Large intestine (tissue), 3 donors: ENCODE results near the gene DEPDC4. TPM values are rescaled to one million over a fixed set of nuclear protein-coding genes. Genes with fewer than 3 reads are reported as not detected.
"Not testable (repeated sequence)": the region's sequence is repeated elsewhere in the genome, so short reads cannot be mapped to it uniquely, and the experiment has no call there.

ENCODE experiments used
- DNase-seq, 2 donors: peaks; one replicate each; pipeline versions ENCODE4 v3.0.0 to v3.0.0-alpha.2; 2013
- H3K27ac ChIP-seq: one replicate; pipeline ENCODE4 v1.5.1; 2013; ENCODE audit warnings: low read length
- H3K27me3 ChIP-seq: 2 replicates; pipeline ENCODE4 v1.6.1; 2013; ENCODE audit warnings: low read length; ENCODE audit not compliant: control insufficient read depth, insufficient read depth
- H3K36me3 ChIP-seq: 2 replicates; pipeline ENCODE4 v1.6.1; 2013; ENCODE audit warnings: low read length; ENCODE audit not compliant: control insufficient read depth, insufficient read depth
- H3K4me1 ChIP-seq: one replicate; pipeline ENCODE4 v1.6.1; 2013; ENCODE audit warnings: low read length; ENCODE audit not compliant: control insufficient read depth, insufficient read depth
- H3K4me3 ChIP-seq: one replicate; pipeline ENCODE4 v1.5.1; 2013; ENCODE audit warnings: low read length
- H3K9me3 ChIP-seq: one replicate; pipeline ENCODE4 v1.6.1; 2013; ENCODE audit warnings: mild to moderate bottlenecking, low read depth, low read length, moderate library complexity; ENCODE audit not compliant: control insufficient read depth
- WGBS: methylation state at CpG from one replicate; pipeline ENCODE4 v1.1.5; 2013; ENCODE audit warnings: low lambda C conversion rate; ENCODE audit not compliant: insufficient coverage; 5-methylcytosine and 5-hydroxymethylcytosine counted together
- polyA plus RNA-seq: library from polyadenylated mRNA; unstranded; fragments of 120-200 nt; gene quantifications from one replicate; pipeline ENCODE4 v1.2.1, GENCODE V29; 2013

The DEPDC4 gene
- polyA plus RNA-seq, 1 donor = 5.5 TPM

DNA sequence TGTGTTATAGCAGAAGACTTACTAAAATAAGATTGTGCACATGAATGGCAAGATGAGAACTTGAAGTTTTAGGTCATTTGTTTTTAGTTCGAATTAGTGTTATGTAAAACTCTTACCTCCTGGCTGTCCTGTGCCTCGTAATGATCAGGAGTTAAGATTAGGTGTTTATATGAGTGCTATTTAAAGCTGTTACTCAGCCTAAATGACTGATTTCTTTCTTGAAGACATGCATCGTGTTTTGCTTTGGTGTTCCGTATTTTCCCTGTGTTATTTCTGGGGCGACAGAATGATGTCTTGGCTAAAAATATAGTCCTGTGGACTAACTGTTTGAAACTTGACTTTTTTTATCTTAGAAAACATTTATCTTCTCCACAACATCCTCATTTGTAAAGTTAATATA is 22.2 kb upstream of the DEPDC4 start:
- Histone ChIP-seq H3K4me3 (no peak overlapping the region), H3K4me1 (no peaks in the 10 kb centered on the region), H3K9me3 (no peaks in the 10 kb centered on the region), H3K27me3 (no peaks in the 10 kb centered on the region), H3K27ac (no peak overlapping the region), H3K36me3 (peaks cover 22% of the 10 kb centered on the region)
- DNase-seq = no peak
- 96% methylated on average over 4 of the region's 5 CpGs for WGBS

DNA sequence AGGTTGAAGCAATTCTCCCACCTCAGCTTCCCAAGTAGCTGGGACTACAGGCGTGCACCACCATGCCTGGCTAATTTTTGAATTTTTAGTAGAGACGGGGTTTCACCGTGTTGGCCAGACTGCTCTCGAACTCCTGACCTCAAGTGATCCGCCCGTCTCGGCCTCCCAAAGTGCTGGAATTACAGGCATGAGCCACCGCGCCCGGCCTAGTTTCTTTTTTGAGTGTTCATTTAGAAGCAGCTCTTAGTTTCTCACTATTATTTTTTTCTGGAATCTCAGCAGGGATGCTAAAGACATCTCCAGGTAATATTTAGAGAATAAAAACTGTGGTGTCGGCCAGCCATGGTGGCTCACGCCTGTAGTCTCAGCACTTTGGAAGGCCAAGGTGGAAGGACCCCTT is 17.7 kb upstream of the DEPDC4 start:
- not testable (repeated sequence) for H3K4me1 ChIP-seq, H3K4me3 ChIP-seq, H3K27ac ChIP-seq, H3K27me3 ChIP-seq, H3K9me3 ChIP-seq, DNase-seq
- H3K36me3 ChIP-seq = peaks cover 15% of the 10 kb centered on the region
- WGBS = 87% methylated on average over 3 of the region's 12 CpGs

DNA sequence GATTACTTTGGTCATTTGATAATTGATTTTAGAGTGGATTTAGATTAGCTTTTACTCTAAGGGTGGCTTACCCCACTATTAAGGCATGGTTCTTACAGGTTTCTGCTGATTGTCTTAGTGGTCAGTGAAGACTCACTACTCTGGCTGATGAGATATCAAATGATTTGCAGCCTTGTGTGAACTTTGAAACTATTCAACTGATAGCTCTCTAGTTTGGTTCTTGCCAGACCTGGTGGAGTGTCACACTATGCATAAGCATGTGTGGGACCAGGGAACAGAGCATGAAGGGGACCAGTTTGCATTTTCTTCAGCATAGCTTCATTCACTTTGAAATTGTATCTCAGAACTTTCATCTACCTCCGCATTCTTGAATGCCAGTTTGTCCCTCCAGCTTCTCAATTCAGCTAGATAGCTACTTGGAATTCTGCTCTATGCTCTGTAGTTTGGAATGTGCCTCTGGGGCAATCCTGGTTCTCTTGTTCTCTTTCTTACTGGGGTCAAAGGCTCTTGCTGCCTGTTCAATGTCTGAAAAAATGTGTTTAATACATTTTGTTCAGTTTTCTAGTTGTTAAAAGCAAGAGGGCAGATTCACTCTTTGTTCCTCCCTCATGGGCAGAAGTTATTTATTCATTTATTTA is 12.8 kb upstream of the DEPDC4 start:
- H3K27ac ChIP-seq = peak overlapping the region; percentile 16
- H3K27me3 ChIP-seq = no peaks in the 10 kb centered on the region
- DNase-seq = peak; percentile 10 to 38
- peaks cover 7% of the 10 kb centered on the region for H3K36me3 ChIP-seq
- no peak overlapping the region for H3K4me3 ChIP-seq
- no peaks in the 10 kb centered on the region for H3K9me3 ChIP-seq
- H3K4me1 ChIP-seq = peaks cover 9% of the 10 kb centered on the region
- WGBS = no CpG with 5 or more reads among the region's 1 CpG

DNA sequence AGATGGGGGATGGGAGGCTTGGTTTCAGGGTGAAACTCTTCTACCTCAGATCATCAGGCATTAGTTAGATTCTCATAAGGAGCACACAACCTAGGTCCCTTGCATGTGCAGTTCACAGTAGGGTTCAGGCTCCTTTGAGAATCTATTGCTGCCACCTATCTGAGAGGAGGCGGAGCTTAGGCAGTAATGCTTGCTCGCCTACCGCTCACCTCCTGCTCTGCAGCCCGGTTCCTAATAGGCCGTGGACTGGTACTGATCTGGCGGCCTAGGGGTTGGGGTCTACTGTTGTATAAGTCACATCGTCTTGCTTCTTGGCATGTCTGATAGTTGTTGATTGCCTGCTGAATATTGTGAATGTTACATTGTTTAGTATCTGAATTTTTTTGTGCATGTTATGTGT is 12.3 kb upstream of the DEPDC4 start:
- no peak for DNase-seq
- H3K27ac ChIP-seq = peak overlapping the region; percentile 16

DNA sequence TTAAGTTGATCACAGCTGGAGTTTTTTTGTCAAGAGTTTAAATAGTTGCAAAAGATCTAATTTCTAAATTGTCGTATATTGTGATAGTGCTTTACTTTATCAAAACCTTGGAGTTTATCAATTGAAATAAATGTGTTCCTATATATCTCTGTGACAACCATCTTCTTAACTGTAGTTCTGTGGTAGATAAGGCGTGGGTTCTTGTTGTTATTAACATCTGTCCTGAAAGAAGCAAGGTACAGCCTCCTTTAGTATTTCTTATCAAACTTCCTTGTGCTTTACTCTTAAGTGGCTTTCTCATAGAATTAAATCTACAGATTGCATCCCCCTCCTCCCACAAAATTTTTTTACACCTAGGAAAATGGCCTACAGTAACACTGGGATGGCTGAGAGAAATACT is 7.4 kb upstream of the DEPDC4 start:
- Histone ChIP-seq H3K9me3 (no peaks in the 10 kb centered on the region), H3K4me3 (no peak overlapping the region), H3K27ac (no peak overlapping the region), H3K4me1 (peaks cover 2% of the 10 kb centered on the region), H3K36me3 (no peaks in the 10 kb centered on the region), H3K27me3 (no peaks in the 10 kb centered on the region)
- DNase-seq = no peak
- WGBS = 40% methylated on average over 1 of the region's 2 CpGs

More for the DNA sequence above, 12.3 kb upstream of the DEPDC4 start:
- Histone ChIP-seq H3K9me3 (no peaks in the 10 kb centered on the region), H3K4me1 (peaks cover 9% of the 10 kb centered on the region), H3K27me3 (no peaks in the 10 kb centered on the region), H3K36me3 (peaks cover 5% of the 10 kb centered on the region), H3K4me3 (no peak overlapping the region)
- WGBS = no CpG with 5 or more reads among the region's 7 CpGs

DNA sequence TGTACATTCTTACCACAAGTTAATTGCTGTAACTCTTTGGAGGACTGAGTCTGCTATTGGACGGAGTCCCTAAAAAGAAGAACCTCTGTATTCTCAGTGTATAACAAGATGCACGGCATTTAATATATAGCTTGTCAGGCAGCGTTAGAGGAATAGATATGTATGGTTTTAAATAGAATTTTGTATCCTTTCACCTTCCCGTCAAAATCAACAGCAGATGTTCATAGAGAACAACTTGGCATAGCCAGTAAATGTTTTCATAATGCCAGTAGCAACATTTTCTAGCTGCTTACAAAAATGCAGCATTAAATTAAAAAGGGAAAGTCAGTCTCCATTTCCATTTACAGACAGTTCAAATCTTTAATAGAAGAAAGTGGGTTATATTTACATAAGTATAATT is 6.9 kb upstream of the DEPDC4 start:
- DNase-seq = no peak
- Histone ChIP-seq H3K9me3 (no peaks in the 10 kb centered on the region), H3K36me3 (no peaks in the 10 kb centered on the region), H3K27ac (no peak overlapping the region), H3K4me1 (no peaks in the 10 kb centered on the region), H3K27me3 (no peaks in the 10 kb centered on the region), H3K4me3 (no peak overlapping the region)
- no CpG with 5 or more reads among the region's 4 CpGs for WGBS

DNA sequence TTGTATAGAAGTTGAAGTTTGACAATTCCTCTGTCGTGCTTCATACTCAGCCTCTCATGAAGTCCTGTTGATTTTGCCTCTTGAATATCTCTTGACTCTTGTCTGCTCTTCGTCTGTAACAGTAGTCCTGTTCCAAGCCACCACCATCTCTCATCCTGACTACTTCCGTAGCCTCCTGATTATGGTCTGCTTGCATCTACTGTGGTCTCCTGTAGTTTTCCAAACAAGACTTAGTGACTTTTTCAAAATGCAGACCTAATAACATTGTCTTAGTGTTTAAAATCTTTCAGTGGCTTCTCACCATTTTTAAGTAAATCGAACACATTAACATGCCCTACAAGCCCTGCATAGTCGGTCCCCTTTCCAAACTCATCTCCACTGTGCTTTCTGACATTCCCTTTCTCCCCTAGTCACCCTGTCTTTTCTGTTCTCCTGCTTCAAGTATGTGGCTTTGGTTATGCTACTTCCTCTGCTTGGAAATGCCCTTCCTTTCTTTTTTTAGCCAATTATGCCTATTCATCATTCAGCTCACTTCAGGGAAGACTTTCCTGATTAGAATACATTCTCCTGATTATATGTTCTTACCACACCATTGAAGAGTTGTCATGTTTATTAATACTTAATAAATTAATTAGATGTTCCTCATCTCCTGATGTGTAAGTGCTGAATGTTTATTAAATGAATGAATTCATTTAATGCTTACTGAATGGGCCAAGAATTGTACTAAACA is 2.1 kb upstream of the DEPDC4 start:
- H3K27ac ChIP-seq = peak overlapping the region; percentile 91
- peak in 1 of 2 donors; percentile 23 for DNase-seq
- H3K36me3 ChIP-seq = no peaks in the 10 kb centered on the region
- no peaks in the 10 kb centered on the region for H3K4me1 ChIP-seq
- peak overlapping the region; percentile 88 for H3K4me3 ChIP-seq
- H3K9me3 ChIP-seq = no peaks in the 10 kb centered on the region
- WGBS = 83% methylated on average over 1 of the region's 5 CpGs
- no peaks in the 10 kb centered on the region for H3K27me3 ChIP-seq

DNA sequence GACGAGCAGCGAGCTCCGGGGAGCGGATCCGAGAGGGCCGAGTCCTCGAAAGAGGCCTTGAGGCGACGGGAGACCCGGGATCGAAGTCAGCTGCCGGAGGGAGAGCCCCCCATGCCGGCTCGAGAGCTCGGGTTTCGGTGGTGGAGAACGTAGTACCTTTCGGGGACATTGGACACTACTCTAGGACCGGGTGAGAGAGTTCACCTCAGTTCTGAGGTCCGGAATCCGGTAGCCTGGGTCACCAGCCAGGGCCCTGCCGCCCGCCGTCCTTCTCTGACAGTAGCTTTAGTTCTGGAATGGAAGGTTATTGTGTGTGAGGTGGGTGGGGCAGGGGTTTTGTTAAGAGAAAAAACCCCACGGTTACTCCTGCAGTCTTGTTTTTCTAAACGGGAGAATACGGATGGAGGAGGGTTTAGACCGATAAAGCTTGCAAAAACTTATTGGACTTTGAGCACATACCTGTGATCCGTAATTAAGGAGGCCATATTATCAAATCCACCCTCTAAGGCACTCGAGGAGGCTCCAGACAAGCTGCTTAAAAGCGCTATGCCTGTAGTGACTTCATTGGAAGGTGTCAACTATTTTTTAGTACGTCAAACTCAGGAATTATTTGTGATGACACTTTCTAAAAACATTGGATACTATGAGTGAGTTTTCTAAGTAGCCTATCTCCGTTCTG is 863 bp upstream of the DEPDC4 start:
- H3K36me3 ChIP-seq = no peaks in the 10 kb centered on the region
- peak in 1 of 2 donors; percentile 70 for DNase-seq
- H3K27me3 ChIP-seq = no peaks in the 10 kb centered on the region
- H3K9me3 ChIP-seq = no peaks in the 10 kb centered on the region
- no CpG with 5 or more reads among the region's 33 CpGs for WGBS
- H3K4me1 ChIP-seq = no peaks in the 10 kb centered on the region
- peak overlapping the region; percentile 88 for H3K4me3 ChIP-seq
- H3K27ac ChIP-seq = peak overlapping the region; percentile 91

DNA sequence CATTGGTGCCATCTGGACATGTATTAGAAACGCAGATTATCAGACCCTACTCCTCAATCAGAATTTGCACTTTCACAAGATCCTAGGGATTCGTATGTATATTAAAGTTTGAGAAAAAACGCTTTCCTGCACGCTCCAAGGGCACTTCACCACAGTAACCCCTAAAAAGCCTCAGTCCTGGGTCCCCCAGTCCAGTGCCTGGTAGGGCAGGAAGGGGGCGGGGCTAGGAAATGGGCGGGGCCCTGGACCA is 369 bp downstream of the DEPDC4 start:
- DNase-seq = no peak
- Histone ChIP-seq H3K4me3 (peak overlapping the region; percentile 88), H3K4me1 (no peaks in the 10 kb centered on the region), H3K27me3 (no peaks in the 10 kb centered on the region), H3K36me3 (no peaks in the 10 kb centered on the region), H3K27ac (peak overlapping the region; percentile 91), H3K9me3 (no peaks in the 10 kb centered on the region)
- WGBS = no CpG with 5 or more reads among the region's 6 CpGs

DNA sequence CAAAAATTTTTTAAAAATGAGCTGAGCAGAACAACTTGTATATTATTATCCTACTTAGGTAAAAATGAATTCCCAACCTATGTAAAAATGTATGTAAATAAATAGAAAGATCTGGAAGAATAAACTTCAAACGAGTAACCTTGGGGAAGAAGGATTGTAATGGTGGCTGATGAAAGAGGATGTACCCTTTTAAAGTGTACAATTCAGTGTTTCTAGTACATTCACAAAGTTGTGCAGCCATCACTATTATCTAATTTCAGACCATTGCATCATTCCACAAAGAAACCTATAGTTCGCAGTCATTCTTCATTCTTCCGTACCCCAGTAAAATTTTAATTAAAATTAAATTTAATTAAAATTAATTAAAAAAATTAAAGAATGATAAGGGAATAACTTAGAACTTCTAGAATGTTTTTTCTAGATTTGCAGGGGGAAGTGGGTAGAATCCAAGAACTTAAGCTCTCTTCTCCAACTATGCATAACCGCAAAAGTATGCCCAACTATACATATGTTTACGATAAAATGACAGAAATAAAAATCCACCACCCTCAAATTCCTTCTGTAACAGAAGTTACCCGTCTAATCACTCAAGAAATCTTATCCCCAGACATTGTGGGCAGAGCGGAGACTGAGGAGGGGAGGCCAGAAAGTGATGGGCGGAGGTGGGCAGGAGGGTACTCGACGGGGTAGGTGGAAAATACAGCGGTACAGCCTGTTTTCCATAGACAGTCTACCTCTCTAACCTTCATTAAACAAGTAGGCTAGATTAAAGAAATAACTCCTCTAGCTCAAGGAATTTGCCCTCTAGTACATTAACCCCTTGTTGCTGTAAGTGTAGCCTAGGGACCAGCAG is 921 bp downstream of the DEPDC4 start:
- WGBS = 100% methylated on average over 3 of the region's 11 CpGs
- no peaks in the 10 kb centered on the region for H3K27me3 ChIP-seq
- H3K36me3 ChIP-seq = no peaks in the 10 kb centered on the region
- H3K4me3 ChIP-seq = peak overlapping the region; percentile 88
- no peaks in the 10 kb centered on the region for H3K4me1 ChIP-seq
- H3K27ac ChIP-seq = peak overlapping the region; percentile 91
- no peak for DNase-seq
- H3K9me3 ChIP-seq = no peaks in the 10 kb centered on the region
